ENCODE measurements around the gene PRKCZ.
"Not testable (repeated sequence)": the region's sequence is repeated elsewhere in the genome, so short reads cannot be mapped to it uniquely, and the experiment has no call there.

The PRKCZ gene

GRCh38 chr1:2084306-2084705 is 34.1 kb downstream of the PRKCZ start:
- DNase-seq (ENCODE audit: low read depth in 2 of 2), result no peak

GRCh38 chr1:2085080-2085479 is 34.9 kb downstream of the PRKCZ start:
- no peak for DNase-seq (ENCODE audit: low read depth in 2 of 2)

- no peak for DNase-seq (ENCODE audit: low read depth in 2 of 2)
Observed at GRCh38 chr1:2086446-2087078, 36.4 kb downstream of the PRKCZ start.

GRCh38 chr1:2087766-2088165 is 37.6 kb downstream of the PRKCZ start:
- no peak for DNase-seq (ENCODE audit: low read depth in 2 of 2)

GRCh38 chr1:2088458-2088857 is 38.2 kb downstream of the PRKCZ start:
- DNase-seq (ENCODE audit: low read depth in 2 of 2), result peak; percentile 7 to 14

GRCh38 chr1:2089051-2089450 is 38.8 kb downstream of the PRKCZ start:
- no peak for DNase-seq (ENCODE audit: low read depth in 2 of 2)

- DNase-seq (ENCODE audit: low read depth in 2 of 2), result no peak
Observed at GRCh38 chr1:2090216-2090890, 40.1 kb downstream of the PRKCZ start.

GRCh38 chr1:2091611-2092604 is 41.7 kb downstream of the PRKCZ start:
- DNase-seq (ENCODE audit: low read depth in 2 of 2), result no peak

GRCh38 chr1:2093055-2093454 is 42.8 kb downstream of the PRKCZ start:
- DNase-seq (ENCODE audit: low read depth in 2 of 2), result no peak

- no peak for DNase-seq (ENCODE audit: low read depth in 2 of 2)
Observed at GRCh38 chr1:2093636-2094035, 43.4 kb downstream of the PRKCZ start.

- not testable (repeated sequence) for DNase-seq (ENCODE audit: low read depth in 2 of 2)
Observed at GRCh38 chr1:2094269-2095158, 44.3 kb downstream of the PRKCZ start.

GRCh38 chr1:2095394-2095793 is 45.2 kb downstream of the PRKCZ start:
- DNase-seq (ENCODE audit: low read depth in 2 of 2), result no peak

- DNase-seq (ENCODE audit: low read depth in 2 of 2), result no peak
Observed at GRCh38 chr1:2095981-2096736, 45.9 kb downstream of the PRKCZ start.

- no peak for DNase-seq (ENCODE audit: low read depth in 2 of 2)
Observed at GRCh38 chr1:2097386-2098300, 47.4 kb downstream of the PRKCZ start.

GRCh38 chr1:2098301-2098698 is 48.1 kb downstream of the PRKCZ start:
- DNase-seq (ENCODE audit: low read depth in 2 of 2), result no peak

GRCh38 chr1:2098839-2099785 is 48.9 kb downstream of the PRKCZ start:
- no peak for DNase-seq (ENCODE audit: low read depth in 2 of 2)

- DNase-seq (ENCODE audit: low read depth in 2 of 2), result no peak
Observed at GRCh38 chr1:2099886-2100779, 49.9 kb downstream of the PRKCZ start.

- no peak for DNase-seq (ENCODE audit: low read depth in 2 of 2)
Observed at GRCh38 chr1:2100780-2101108, 50.5 kb downstream of the PRKCZ start.
